Measurements from ENCODE around the gene NSD2.

NSD2 gene

GRCh38 chr4:1956631-1957030 is 85.4 kb downstream of the NSD2 start:
- no peak for DNase-seq (ENCODE audit: low read depth)
- no peak overlapping the region for H3K4me3 ChIP-seq (ENCODE audit: control insufficient read depth, low read depth, low read length)
- TF ChIP-seq CTCF (conservative IDR thresholded peaks at IDR 0.05; ENCODE audit: control insufficient read depth, insufficient read depth, low read depth, low read length), result no peak

- TF ChIP-seq CTCF (conservative IDR thresholded peaks at IDR 0.05; ENCODE audit: control insufficient read depth, insufficient read depth, low read depth, low read length), result no peak
- no peak for DNase-seq (ENCODE audit: low read depth)
- H3K4me3 ChIP-seq (ENCODE audit: control insufficient read depth, low read depth, low read length), result no peak overlapping the region
Measured at GRCh38 chr4:1958276-1959103, 87.3 kb downstream of the NSD2 start.

- no peak for TF ChIP-seq CTCF (conservative IDR thresholded peaks at IDR 0.05; ENCODE audit: control insufficient read depth, insufficient read depth, low read depth, low read length)
- no peak for DNase-seq (ENCODE audit: low read depth)
Measured at GRCh38 chr4:1959104-1959384, 87.9 kb downstream of the NSD2 start.

GRCh38 chr4:1960170-1960825 is 89.1 kb downstream of the NSD2 start:
- peak; percentile 18 for DNase-seq (ENCODE audit: low read depth)
- TF ChIP-seq CTCF (conservative IDR thresholded peaks at IDR 0.05; ENCODE audit: control insufficient read depth, insufficient read depth, low read depth, low read length), result no peak
- H3K4me3 ChIP-seq (ENCODE audit: control insufficient read depth, low read depth, low read length), result no peak overlapping the region

More at GRCh38 chr4:1959104-1959384, 87.9 kb downstream of the NSD2 start:
- no peak overlapping the region for H3K4me3 ChIP-seq (ENCODE audit: control insufficient read depth, low read depth, low read length)

GRCh38 chr4:1961038-1961437 is 89.8 kb downstream of the NSD2 start:
- no peak for TF ChIP-seq CTCF (conservative IDR thresholded peaks at IDR 0.05; ENCODE audit: control insufficient read depth, insufficient read depth, low read depth, low read length)
- DNase-seq (ENCODE audit: low read depth), result no peak
- H3K4me3 ChIP-seq (ENCODE audit: control insufficient read depth, low read depth, low read length), result no peak overlapping the region

GRCh38 chr4:1961563-1961962 is 90.4 kb downstream of the NSD2 start:
- H3K4me3 ChIP-seq (ENCODE audit: control insufficient read depth, low read depth, low read length), result no peak overlapping the region
- no peak for TF ChIP-seq CTCF (conservative IDR thresholded peaks at IDR 0.05; ENCODE audit: control insufficient read depth, insufficient read depth, low read depth, low read length)
- no peak for DNase-seq (ENCODE audit: low read depth)

All from fibroblast of mammary gland (primary cell).